Measurements from ENCODE around the gene CAD. TPM values are rescaled to one million over a fixed set of nuclear protein-coding genes. Genes with fewer than 3 reads are reported as not detected.

The CAD gene
- total RNA-seq, 1 donor from 2014 or later = 25.0 TPM

- Histone ChIP-seq H3K27me3 (no peaks in the 10 kb centered on the region), H3K36me3 (peaks cover 0 to under 1% of the 10 kb centered on the region in 2 donors), H3K9me3 (no peaks in the 10 kb centered on the region), H3K27ac (no peak overlapping the region), H3K4me1 (no peaks in the 10 kb centered on the region), H3K4me3 (no peak overlapping the region)
- DNase-seq (ENCODE audit: extremely low spot score in 2 of 2) = no peak
- TF ChIP-seq POLR2A (IDR thresholded peaks at IDR 0.05) = no peak
- TF ChIP-seq CTCF (IDR thresholded peaks at IDR 0.05) = no peak
- TF ChIP-seq POLR2AphosphoS5 (IDR thresholded peaks at IDR 0.05; ENCODE audit: insufficient read depth in 1 of 2, low read depth in 1 of 2) = no peak
- intact Hi-C loops (cut with DNase I) = no loop called here
Observed at GRCh38 chr2:27249159-27249890, 32.2 kb downstream of the CAD start.

GRCh38 chr2:27249891-27250651 lies 32.9 kb downstream of the CAD start:
- no peaks in the 10 kb centered on the region for H3K36me3 ChIP-seq
- no peaks in the 10 kb centered on the region for H3K4me1 ChIP-seq
- H3K27ac ChIP-seq = no peak overlapping the region
- no peaks in the 10 kb centered on the region for H3K9me3 ChIP-seq
- intact Hi-C loops (cut with DNase I) = loop anchor here (2.0 kb wide), 1 partner anchor 27 kb away; no protein-coding TSS in a partner anchor
- TF ChIP-seq POLR2A (IDR thresholded peaks at IDR 0.05) (no peak), CTCF (IDR thresholded peaks at IDR 0.05) (peak in 1 of 3 experiments; percentile 23)
- no peaks in the 10 kb centered on the region for H3K27me3 ChIP-seq
- no peak overlapping the region for H3K4me3 ChIP-seq
- no peak for DNase-seq (ENCODE audit: extremely low spot score in 2 of 2)

- Histone ChIP-seq H3K4me1 (no peaks in the 10 kb centered on the region), H3K27me3 (no peaks in the 10 kb centered on the region), H3K9me3 (no peaks in the 10 kb centered on the region), H3K36me3 (no peaks in the 10 kb centered on the region), H3K27ac (no peak overlapping the region), H3K4me3 (no peak overlapping the region)
- intact Hi-C loops (cut with DNase I) = loop anchor here (2.0 kb wide), 1 partner anchor 26 kb away; no protein-coding TSS in a partner anchor
- DNase-seq (ENCODE audit: extremely low spot score in 2 of 2) = no peak
- TF ChIP-seq CTCF (IDR thresholded peaks at IDR 0.05) = no peak
- no peak for TF ChIP-seq POLR2AphosphoS5 (IDR thresholded peaks at IDR 0.05; ENCODE audit: insufficient read depth in 1 of 2, low read depth in 1 of 2)
- TF ChIP-seq POLR2A (IDR thresholded peaks at IDR 0.05) = no peak
Observed at GRCh38 chr2:27250652-27251379, 33.6 kb downstream of the CAD start.

- no peak for TF ChIP-seq POLR2AphosphoS5 (IDR thresholded peaks at IDR 0.05; ENCODE audit: insufficient read depth in 1 of 2, low read depth in 1 of 2)
- no peak for TF ChIP-seq CTCF (IDR thresholded peaks at IDR 0.05)
- no peak for TF ChIP-seq POLR2A (IDR thresholded peaks at IDR 0.05)
- H3K27me3 ChIP-seq = no peaks in the 10 kb centered on the region
Observed at GRCh38 chr2:27251766-27252165, 34.6 kb downstream of the CAD start.

More at GRCh38 chr2:27251766-27252165, 34.6 kb downstream of the CAD start:
- intact Hi-C loops (cut with DNase I) = loop anchor here (2.0 kb wide), 1 partner anchor 25 kb away; no protein-coding TSS in a partner anchor
- Histone ChIP-seq H3K9me3 (no peaks in the 10 kb centered on the region), H3K27ac (no peak overlapping the region), H3K36me3 (no peaks in the 10 kb centered on the region), H3K4me1 (no peaks in the 10 kb centered on the region), H3K4me3 (no peak overlapping the region)
- no peak for DNase-seq (ENCODE audit: extremely low spot score in 2 of 2)
